Liver (tissue), 9 donors: ENCODE measurements around the gene SLC47A2. TPM values are rescaled to one million over a fixed set of nuclear protein-coding genes. Genes with fewer than 3 reads are reported as not detected.

Source experiments
- DNase-seq: peaks from one replicate; pipeline ENCODE4 v3.0.0-alpha.2; 2017; ENCODE audit warnings: low spot score
- H3K27ac ChIP-seq, 2 donors: one replicate each; pipeline ENCODE4 v1.7.0; 2013; ENCODE audit warnings: inconsistent platforms in 2 of 2, low read length in 2 of 2, control low read depth in 1 of 2, low read depth in 1 of 2, mild to moderate bottlenecking in 1 of 2
- H3K27me3 ChIP-seq, 4 donors: one replicate each; pipeline versions ENCODE4 v1.6.1 to v1.7.0; 2013; ENCODE audit warnings: low read length in 3 of 4, inconsistent platforms in 1 of 4, mild to moderate bottlenecking in 1 of 4, moderate library complexity in 1 of 4; ENCODE audit not compliant: control insufficient read depth in 4 of 4, insufficient read depth in 4 of 4
- H3K36me3 ChIP-seq, 4 donors: one replicate each; pipeline versions ENCODE4 v1.6.1 to v1.7.0; 2013; ENCODE audit warnings: low read length in 3 of 4, mild to moderate bottlenecking in 3 of 4, low read depth in 1 of 4, moderate library complexity in 1 of 4; ENCODE audit not compliant: control insufficient read depth in 4 of 4, insufficient read depth in 3 of 4
- H3K4me1 ChIP-seq, 4 donors: one replicate each; pipeline versions ENCODE4 v1.6.1 to v1.7.0; 2013; ENCODE audit warnings: low read length in 3 of 4, mild to moderate bottlenecking in 3 of 4, moderate library complexity in 1 of 4; ENCODE audit not compliant: control insufficient read depth in 4 of 4, insufficient read depth in 4 of 4
- H3K4me3 ChIP-seq, 3 donors: one replicate each; pipeline versions ENCODE4 v1.6.1 to v1.7.0; 2013; ENCODE audit warnings: low read length in 3 of 3, control low read depth in 1 of 3, low read depth in 1 of 3, mild to moderate bottlenecking in 1 of 3
- H3K9ac ChIP-seq, 2 donors: one replicate each; pipeline ENCODE4 v1.7.0; 2013; ENCODE audit warnings: low read length in 2 of 2, mild to moderate bottlenecking in 2 of 2, moderate library complexity in 2 of 2, control low read depth in 1 of 2, low read depth in 1 of 2
- H3K9me3 ChIP-seq, 4 donors: one replicate each; pipeline versions ENCODE4 v1.6.1 to v1.7.0; 2013; ENCODE audit warnings: low read length in 3 of 4; ENCODE audit not compliant: control insufficient read depth in 4 of 4
- ATF3 ChIP-seq: IDR thresholded peaks from 2 replicates; pipeline ENCODE4 v1.6.1; 2016; ENCODE audit warnings: antibody characterized with exemption
- CTCF ChIP-seq: fragments of 150-350 bp; IDR thresholded peaks from 2 replicates; pipeline ENCODE4 v1.5.1; 2017; ENCODE audit warnings: improper control_type of control experiment, low read depth, low read length; ENCODE audit not compliant: missing input control
- EGR1 ChIP-seq, 2 donors: IDR thresholded peaks; 2 replicates each; pipeline ENCODE4 v1.6.1; 2016 to 2018; ENCODE audit warnings: antibody characterized with exemption in 2 of 2, low read depth in 2 of 2
- FOXA1 ChIP-seq: IDR thresholded peaks from 2 replicates; pipeline ENCODE4 v1.6.1; 2016; ENCODE audit warnings: antibody characterized with exemption
- FOXA2 ChIP-seq: IDR thresholded peaks from 2 replicates; pipeline ENCODE4 v1.6.1; 2016; ENCODE audit warnings: antibody characterized with exemption
- GABPA ChIP-seq, 2 donors: IDR thresholded peaks in 1 of 2; conservative IDR thresholded peaks in 1 of 2; 2 replicates each; pipeline ENCODE4 v1.6.1; 2016; ENCODE audit warnings: antibody characterized with exemption in 2 of 2, mild to moderate bottlenecking in 1 of 2, moderate library complexity in 1 of 2
- HNF4A ChIP-seq, 2 donors: conservative IDR thresholded peaks; 2 replicates each; pipeline ENCODE4 v1.6.1; 2016; ENCODE audit warnings: antibody characterized with exemption in 2 of 2, mild to moderate bottlenecking in 2 of 2
- HNF4G ChIP-seq: IDR thresholded peaks from 2 replicates; pipeline ENCODE4 v1.6.1; 2016; ENCODE audit warnings: antibody characterized with exemption
- JUND ChIP-seq, 2 donors: IDR thresholded peaks; 2 replicates each; pipeline ENCODE4 v1.6.1; 2016; ENCODE audit warnings: antibody characterized with exemption in 2 of 2
- MAX ChIP-seq: IDR thresholded peaks from 2 replicates; pipeline ENCODE4 v1.6.1; 2016; ENCODE audit warnings: antibody characterized with exemption
- NR2F2 ChIP-seq: IDR thresholded peaks from 2 replicates; pipeline ENCODE4 v1.6.1; 2016; ENCODE audit warnings: antibody characterized with exemption
- RAD21 ChIP-seq, 2 donors: IDR thresholded peaks; 2 replicates each; pipeline ENCODE4 v1.6.1; 2016; ENCODE audit warnings: antibody characterized with exemption in 2 of 2, mild to moderate bottlenecking in 2 of 2
- REST ChIP-seq: IDR thresholded peaks from 2 replicates; pipeline ENCODE4 v1.6.1; 2016; ENCODE audit warnings: antibody characterized with exemption, mild to moderate bottlenecking
- RXRA ChIP-seq, 2 donors: IDR thresholded peaks; 2 replicates each; pipeline ENCODE4 v1.6.1; 2017 to 2018; ENCODE audit warnings: antibody characterized with exemption in 2 of 2, mild to moderate bottlenecking in 1 of 2
- SP1 ChIP-seq: IDR thresholded peaks from 2 replicates; pipeline ENCODE4 v1.6.1; 2018; ENCODE audit warnings: antibody characterized with exemption, mild to moderate bottlenecking
- TAF1 ChIP-seq: conservative IDR thresholded peaks from 2 replicates; pipeline ENCODE4 v1.6.1; 2016; ENCODE audit warnings: antibody characterized with exemption, mild to moderate bottlenecking
- YY1 ChIP-seq: IDR thresholded peaks from 2 replicates; pipeline ENCODE4 v1.6.1; 2016; ENCODE audit warnings: antibody characterized with exemption, mild to moderate bottlenecking
- WGBS: extraction: QIAGEN DNeasy Blood & Tissue Kit; methylation state at CpG from one replicate; pipeline ENCODE4 v1.1.7; 2013; 5-methylcytosine and 5-hydroxymethylcytosine counted together
- polyA plus RNA-seq, 2 donors: library from polyadenylated mRNA; stranded (reverse) in 1 of 2; unstranded in 1 of 2; fragments of 200-250 nt in 1 of 2; fragments of >200 nt in 1 of 2; fragmentation: Nextera tagmentation in 1 of 2; extraction: Ambion mirVana in 1 of 2; gene quantifications; one replicate each; pipeline versions ENCODE4 v1.2.1 to v1.2.3, GENCODE V29; 2013 to 2015
- total RNA-seq, 2 donors: library from RNA; depleted of rRNA; stranded (reverse); fragments of >200 nt; gene quantifications; one replicate each; pipeline ENCODE4 v1.2.3, GENCODE V29; 2014
- donor health status: healthy.
- donor health status: healthy.
- donor health status: healthy.
- donor health status: healthy.
- donor health status: healthy.

Gene SLC47A2
- total and polyA plus RNA-seq, 4 donors: 0.08 TPM; not detected in 3

GRCh38 chr17:19750020-19750572, 33.7 kb upstream of the SLC47A2 start:
- 95% methylated on average over 9 of the region's 9 CpGs for WGBS
- no peaks in the 10 kb centered on the region for H3K27me3 ChIP-seq
- TF ChIP-seq TAF1 (no peak), NR2F2 (no peak), RAD21 (IDR thresholded peaks at IDR 0.05) (no peak), FOXA1 (no peak), FOXA2 (no peak), HNF4G (no peak), EGR1 (IDR thresholded peaks at IDR 0.05; ENCODE audit: low read depth in 2 of 2) (no peak), CTCF (no peak), HNF4A (conservative IDR thresholded peaks at IDR 0.05) (no peak), MAX (no peak), RXRA (IDR thresholded peaks at IDR 0.05) (no peak), REST (no peak), GABPA (IDR thresholded peaks at IDR 0.05 in 1 of 2, conservative IDR thresholded peaks at IDR 0.05 in 1 of 2) (no peak), YY1 (no peak), JUND (IDR thresholded peaks at IDR 0.05) (no peak), SP1 (no peak)
- no peaks in the 10 kb centered on the region for H3K36me3 ChIP-seq
- H3K27ac ChIP-seq: no peak overlapping the region
- no peak overlapping the region for H3K4me3 ChIP-seq
- H3K9me3 ChIP-seq: no peaks in the 10 kb centered on the region
- no peak for DNase-seq
- H3K9ac ChIP-seq: no peak overlapping the region
- peaks cover 3 to 16% (median 8%) of the 10 kb centered on the region in 4 donors for H3K4me1 ChIP-seq

GRCh38 chr17:19748807-19749193, 32.4 kb upstream of the SLC47A2 start:
- Histone ChIP-seq H3K36me3 (no peaks in the 10 kb centered on the region), H3K9ac (no peak overlapping the region), H3K27me3 (no peaks in the 10 kb centered on the region), H3K4me1 (peaks cover 3 to 19% (median 8%) of the 10 kb centered on the region in 4 donors), H3K4me3 (no peak overlapping the region), H3K9me3 (no peaks in the 10 kb centered on the region), H3K27ac (no peak overlapping the region)
- no peak for DNase-seq
- WGBS: 89% methylated on average over 13 of the region's 13 CpGs
- no peak for TF ChIP-seq JUND (IDR thresholded peaks at IDR 0.05)
- no peak for TF ChIP-seq FOXA2
- no peak for TF ChIP-seq CTCF
- TF ChIP-seq RAD21 (IDR thresholded peaks at IDR 0.05): no peak
- TF ChIP-seq HNF4A (conservative IDR thresholded peaks at IDR 0.05): no peak
- no peak for TF ChIP-seq FOXA1
- TF ChIP-seq REST: no peak
- TF ChIP-seq MAX: no peak
- TF ChIP-seq HNF4G: no peak
- TF ChIP-seq RXRA (IDR thresholded peaks at IDR 0.05): no peak
- no peak for TF ChIP-seq EGR1 (IDR thresholded peaks at IDR 0.05; ENCODE audit: low read depth in 2 of 2)
- no peak for TF ChIP-seq GABPA (IDR thresholded peaks at IDR 0.05 in 1 of 2, conservative IDR thresholded peaks at IDR 0.05 in 1 of 2)
- TF ChIP-seq YY1: no peak
- no peak for TF ChIP-seq SP1
- no peak for TF ChIP-seq ATF3
- TF ChIP-seq NR2F2: no peak
